Measurements from ENCODE around the gene RNASEH1. TPM values are rescaled to one million over a fixed set of nuclear protein-coding genes. Genes with fewer than 3 reads are reported as not detected.
"Not testable (repeated sequence)": the region's sequence is repeated elsewhere in the genome, so short reads cannot be mapped to it uniquely, and the experiment has no call there.

Gene RNASEH1
- total RNA-seq, 1 experiment from 2014 or later: 48.3 TPM

DNA sequence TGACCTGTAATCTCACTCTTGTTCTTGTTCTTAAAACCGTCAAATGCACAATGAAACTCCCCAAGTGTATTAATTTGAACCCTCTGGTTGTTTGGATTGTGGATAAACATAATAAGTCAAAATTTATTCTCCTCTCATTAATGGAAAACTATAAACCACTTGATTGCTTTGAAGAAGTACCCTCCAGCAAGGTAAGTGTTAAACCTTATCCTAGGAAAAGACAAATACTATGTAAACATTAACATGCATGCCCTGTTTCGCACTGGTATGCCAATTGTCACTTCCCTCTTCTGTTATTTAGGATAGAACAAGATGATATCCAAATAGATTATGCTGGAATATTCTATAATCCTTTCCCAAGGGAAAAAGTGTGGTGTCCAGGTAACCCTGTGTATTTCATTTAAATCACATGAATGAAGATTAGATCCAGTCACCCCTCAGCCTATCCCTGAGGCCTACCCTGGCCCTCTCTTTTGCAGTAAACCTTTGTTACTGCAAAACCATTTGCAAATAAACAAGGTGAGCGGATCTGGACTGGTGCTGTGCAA lies 40.1 kb downstream of the RNASEH1 start:
- Histone ChIP-seq H3K4me1 (ENCODE audit: insufficient read depth, low read length, poor library complexity, severe bottlenecking) (peaks cover 9% of the 10 kb centered on the region), H3K27me3 (replicated peaks; ENCODE audit: insufficient read depth, low read depth, low read length, poor library complexity) (no peaks in the 10 kb centered on the region), H3K27ac (ENCODE audit: low read depth, low read length, poor library complexity, severe bottlenecking) (peak overlapping the region; percentile 99), H3K36me3 (ENCODE audit: insufficient read depth, low read length, poor library complexity, severe bottlenecking) (peaks cover 4% of the 10 kb centered on the region), H3K4me3 (ENCODE audit: low read depth, low read length, poor library complexity, severe bottlenecking) (peak overlapping the region; percentile 81), H3K9me3 (ENCODE audit: low read depth, low read length, poor library complexity, severe bottlenecking) (no peaks in the 10 kb centered on the region)
- CTCF ChIA-PET: no interaction called here
- no TSS peak for BruUV-seq (replicated peaks)
- POLR2A ChIA-PET (ENCODE audit: low non-redundant PET): no interaction called here
- no peak for DNase-seq (ENCODE audit: low spot score)
- intact Hi-C loops (cut with micrococcal nuclease; ENCODE audit: unreplicated experiment): loop anchor here (5.0 kb wide), 1 partner anchor 141 kb away; the partner anchor contains the start of genes EIPR1 and TRAPPC12
- TF ChIP-seq EZH2 (IDR thresholded peaks at IDR 0.05; ENCODE audit: borderline replicate concordance, low read depth, low read length, poor library complexity, severe bottlenecking): no peak
- TF ChIP-seq, protein P1, sequence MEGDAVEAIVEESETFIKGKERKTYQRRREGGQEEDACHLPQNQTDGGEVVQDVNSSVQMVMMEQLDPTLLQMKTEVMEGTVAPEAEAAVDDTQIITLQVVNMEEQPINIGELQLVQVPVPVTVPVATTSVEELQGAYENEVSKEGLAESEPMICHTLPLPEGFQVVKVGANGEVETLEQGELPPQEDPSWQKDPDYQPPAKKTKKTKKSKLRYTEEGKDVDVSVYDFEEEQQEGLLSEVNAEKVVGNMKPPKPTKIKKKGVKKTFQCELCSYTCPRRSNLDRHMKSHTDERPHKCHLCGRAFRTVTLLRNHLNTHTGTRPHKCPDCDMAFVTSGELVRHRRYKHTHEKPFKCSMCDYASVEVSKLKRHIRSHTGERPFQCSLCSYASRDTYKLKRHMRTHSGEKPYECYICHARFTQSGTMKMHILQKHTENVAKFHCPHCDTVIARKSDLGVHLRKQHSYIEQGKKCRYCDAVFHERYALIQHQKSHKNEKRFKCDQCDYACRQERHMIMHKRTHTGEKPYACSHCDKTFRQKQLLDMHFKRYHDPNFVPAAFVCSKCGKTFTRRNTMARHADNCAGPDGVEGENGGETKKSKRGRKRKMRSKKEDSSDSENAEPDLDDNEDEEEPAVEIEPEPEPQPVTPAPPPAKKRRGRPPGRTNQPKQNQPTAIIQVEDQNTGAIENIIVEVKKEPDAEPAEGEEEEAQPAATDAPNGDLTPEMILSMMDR (conservative IDR thresholded peaks at IDR 0.05; ENCODE audit: low read depth, low read length): no peak

DNA sequence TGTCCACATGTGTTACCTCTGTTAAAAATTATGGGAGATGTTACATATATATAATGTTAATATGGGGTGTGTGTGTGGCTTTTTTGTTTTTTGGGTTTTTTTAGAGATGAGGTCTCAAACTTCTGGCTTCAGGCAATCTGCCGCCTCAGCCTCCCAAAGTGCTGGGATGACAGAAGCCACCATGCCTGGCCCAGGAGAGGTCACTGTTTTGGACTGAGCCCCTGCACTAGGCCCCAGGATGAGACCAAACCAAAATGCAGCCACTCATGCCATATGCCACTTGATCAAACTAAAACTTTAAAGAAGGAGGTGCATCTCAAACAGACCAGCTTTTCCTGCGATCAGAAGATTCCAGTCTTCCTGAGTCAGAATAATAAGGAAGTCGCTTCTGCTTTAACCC lies 41.3 kb downstream of the RNASEH1 start:
- DNase-seq (ENCODE audit: low spot score): no peak
- Histone ChIP-seq H3K36me3 (ENCODE audit: insufficient read depth, low read length, poor library complexity, severe bottlenecking) (peaks cover 15% of the 10 kb centered on the region), H3K4me1 (ENCODE audit: insufficient read depth, low read length, poor library complexity, severe bottlenecking) (peaks cover 9% of the 10 kb centered on the region), H3K9me3 (ENCODE audit: low read depth, low read length, poor library complexity, severe bottlenecking) (no peaks in the 10 kb centered on the region), H3K27ac (ENCODE audit: low read depth, low read length, poor library complexity, severe bottlenecking) (no peak overlapping the region), H3K27me3 (replicated peaks; ENCODE audit: insufficient read depth, low read depth, low read length, poor library complexity) (no peaks in the 10 kb centered on the region), H3K4me3 (ENCODE audit: low read depth, low read length, poor library complexity, severe bottlenecking) (no peak overlapping the region)
- TF ChIP-seq EZH2 (IDR thresholded peaks at IDR 0.05; ENCODE audit: borderline replicate concordance, low read depth, low read length, poor library complexity, severe bottlenecking): no peak
- TF ChIP-seq, protein P1 (conservative IDR thresholded peaks at IDR 0.05; ENCODE audit: low read depth, low read length): no peak
- CTCF ChIA-PET: no interaction called here
- no TSS peak for BruUV-seq (replicated peaks)
- POLR2A ChIA-PET (ENCODE audit: low non-redundant PET): no interaction called here
- intact Hi-C loops (cut with micrococcal nuclease; ENCODE audit: unreplicated experiment): loop anchor here (5.0 kb wide), 1 partner anchor 140 kb away; the partner anchor contains the start of genes EIPR1 and TRAPPC12

DNA sequence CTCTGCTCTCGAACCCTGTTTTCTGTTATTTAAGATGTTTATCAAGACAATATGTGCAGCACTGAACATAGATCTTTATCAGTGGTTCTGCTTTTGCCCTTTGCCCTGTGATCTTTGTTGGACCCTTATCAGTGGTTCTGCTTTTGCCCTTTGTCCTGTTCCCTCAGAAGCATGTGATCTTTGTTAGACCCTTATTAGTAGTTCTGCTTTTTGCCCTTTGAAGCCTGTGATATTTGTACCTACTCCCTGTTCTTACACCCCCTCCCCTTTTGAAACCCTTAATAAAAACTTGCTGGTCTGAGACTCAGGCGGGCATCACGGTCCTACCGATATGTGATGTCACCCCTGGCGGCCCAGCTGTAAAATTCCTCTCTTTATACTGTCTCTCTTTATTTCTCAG lies 42.7 kb downstream of the RNASEH1 start:
- H3K9me3 ChIP-seq (ENCODE audit: low read depth, low read length, poor library complexity, severe bottlenecking); POLR2A ChIA-PET (ENCODE audit: low non-redundant PET); CTCF ChIA-PET; DNase-seq (ENCODE audit: low spot score); H3K27me3 ChIP-seq (replicated peaks; ENCODE audit: insufficient read depth, low read depth, low read length, poor library complexity); H3K4me3 ChIP-seq (ENCODE audit: low read depth, low read length, poor library complexity, severe bottlenecking); H3K27ac ChIP-seq (ENCODE audit: low read depth, low read length, poor library complexity, severe bottlenecking); H3K4me1 ChIP-seq (ENCODE audit: insufficient read depth, low read length, poor library complexity, severe bottlenecking); BruUV-seq (replicated peaks): not testable (repeated sequence)
- intact Hi-C loops (cut with micrococcal nuclease; ENCODE audit: unreplicated experiment): loop anchor here (5.0 kb wide), 1 partner anchor 138 kb away; the partner anchor contains the start of genes EIPR1 and TRAPPC12
- H3K36me3 ChIP-seq (ENCODE audit: insufficient read depth, low read length, poor library complexity, severe bottlenecking): peaks cover 25% of the 10 kb centered on the region
